GM19468 (cell line): ENCODE results near the gene TACC2.

Source experiments
- ATAC-seq: cut with Tn5 transposase; IDR thresholded peaks from one replicate; pipeline ENCODE4 v1.9.1; 2021; ENCODE audit warnings: mild to moderate bottlenecking, moderate library complexity, moderate number of reproducible peaks; ENCODE audit not compliant: unreplicated experiment; ENCODE audit errors: extremely low read depth

TACC2 gene

GRCh38 chr10:122298206-122298597 is 309.2 kb downstream of the TACC2 start:
- no peak for ATAC-seq

GRCh38 chr10:122298598-122299301 is 309.8 kb downstream of the TACC2 start:
- ATAC-seq, result peak; percentile 56

GRCh38 chr10:122299423-122300075 is 310.6 kb downstream of the TACC2 start:
- ATAC-seq, result no peak

GRCh38 chr10:122301055-122301810 is 312.3 kb downstream of the TACC2 start:
- ATAC-seq, result no peak

- no peak for ATAC-seq
Measured at GRCh38 chr10:122301811-122302115, 312.8 kb downstream of the TACC2 start.

GRCh38 chr10:122302315-122302714 is 313.4 kb downstream of the TACC2 start:
- ATAC-seq, result no peak

- ATAC-seq, result no peak
Measured at GRCh38 chr10:122303271-122304053, 314.5 kb downstream of the TACC2 start.
